NCI-H226 (cell line): ENCODE data around the gene MVP.
"Not testable (repeated sequence)": the region's sequence is repeated elsewhere in the genome, so short reads cannot be mapped to it uniquely, and the experiment has no call there.

Source experiments
- DNase-seq: peaks from one replicate; pipeline ENCODE4 v3.0.0-alpha.2; 2015

The MVP gene

GRCh38 chr16:29876594-29877249 lies 56.5 kb downstream of the MVP start:
- DNase-seq = no peak

GRCh38 chr16:29877266-29877961 lies 57.2 kb downstream of the MVP start:
- DNase-seq = no peak

GRCh38 chr16:29878172-29878571 lies 57.9 kb downstream of the MVP start:
- DNase-seq = no peak

GRCh38 chr16:29881050-29881449 lies 60.8 kb downstream of the MVP start:
- no peak for DNase-seq

- no peak for DNase-seq
Observed at GRCh38 chr16:29883987-29884386, 63.7 kb downstream of the MVP start.

GRCh38 chr16:29889372-29889771 lies 69.1 kb downstream of the MVP start:
- DNase-seq = not testable (repeated sequence)

GRCh38 chr16:29891525-29892457 lies 71.5 kb downstream of the MVP start:
- DNase-seq = no peak

GRCh38 chr16:29892458-29892813 lies 72.2 kb downstream of the MVP start:
- no peak for DNase-seq

- no peak for DNase-seq
Observed at GRCh38 chr16:29893553-29893952, 73.3 kb downstream of the MVP start.

- DNase-seq = no peak
Observed at GRCh38 chr16:29894352-29894751, 74.1 kb downstream of the MVP start.

GRCh38 chr16:29896841-29897240 lies 76.6 kb downstream of the MVP start:
- DNase-seq = no peak

- no peak for DNase-seq
Observed at GRCh38 chr16:29897333-29897732, 77.1 kb downstream of the MVP start.
